NCI-H2029 treated with DMSO at 0.1 percent for 48 hours (cell line): ENCODE results near the gene ABLIM3.
A peak's percentile ranks its signal among the peaks of the same experiment; 100 is the strongest.
"Not testable (repeated sequence)": the region's sequence is repeated elsewhere in the genome, so short reads cannot be mapped to it uniquely, and the experiment has no call there.

ENCODE experiments used
- DNase-seq: peaks from one replicate; lab custom pipeline; 2025; lab: John Stamatoyannopoulos, UW

Gene ABLIM3

DNA sequence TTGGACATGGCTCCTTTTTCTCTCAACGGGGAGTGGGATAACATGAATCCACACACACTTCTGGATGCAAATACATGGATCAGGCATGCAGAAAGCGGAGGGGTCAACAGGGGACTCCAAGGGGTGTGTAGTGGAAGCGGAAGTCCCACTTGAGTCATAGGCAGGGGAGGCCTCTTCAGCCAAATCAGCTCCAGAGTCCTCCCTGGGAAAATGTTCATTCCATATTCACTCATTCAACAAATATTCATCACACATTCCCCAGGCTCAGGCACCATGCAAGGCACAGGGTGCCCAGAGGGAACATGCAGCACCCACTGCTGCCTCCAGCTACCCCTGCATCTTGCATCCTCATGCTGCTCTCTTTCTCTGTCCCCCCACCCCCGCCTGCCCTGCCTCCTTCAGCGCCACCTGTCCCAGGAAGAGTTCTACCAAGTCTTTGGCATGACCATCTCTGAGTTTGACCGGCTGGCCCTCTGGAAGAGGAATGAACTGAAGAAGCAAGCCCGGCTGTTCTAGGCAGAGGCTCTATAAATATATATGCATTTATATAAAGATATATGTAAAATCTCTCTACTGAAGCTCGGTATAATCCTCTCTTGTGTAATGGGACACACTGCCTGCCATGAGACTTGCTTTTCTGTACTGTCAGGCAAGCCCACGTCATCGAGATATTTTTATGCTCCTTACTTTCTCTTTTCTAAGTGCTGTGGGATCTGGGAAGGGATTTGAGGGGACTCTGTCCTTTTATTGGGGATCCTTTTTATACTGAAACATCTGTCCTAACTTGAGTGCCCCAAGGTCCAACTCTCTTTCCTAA lies 116.8 kb downstream of the ABLIM3 start:
- DNase-seq, result no peak

DNA sequence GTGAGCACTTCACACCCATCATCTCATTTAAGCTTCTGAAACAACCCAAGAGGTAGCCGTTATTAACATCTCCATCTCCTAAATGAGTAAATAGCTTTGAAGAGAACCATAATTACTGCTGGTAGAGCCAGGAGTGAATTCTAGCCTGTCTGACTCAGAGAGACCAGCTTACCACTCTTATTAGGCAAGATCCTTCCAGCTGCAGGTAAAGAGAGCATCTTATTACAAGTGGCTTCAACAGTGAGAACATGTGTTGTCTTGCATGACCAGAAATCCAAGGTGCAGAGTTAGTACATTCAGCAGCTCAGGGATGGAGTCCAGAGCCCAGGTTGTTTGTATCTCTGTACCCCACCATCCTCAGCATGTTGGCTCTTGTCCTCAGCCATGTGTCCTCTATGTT lies 119.5 kb downstream of the ABLIM3 start:
- no peak for DNase-seq

GRCh38 chr5:149261246-149261645 lies 120.0 kb downstream of the ABLIM3 start:
- no peak for DNase-seq

DNA sequence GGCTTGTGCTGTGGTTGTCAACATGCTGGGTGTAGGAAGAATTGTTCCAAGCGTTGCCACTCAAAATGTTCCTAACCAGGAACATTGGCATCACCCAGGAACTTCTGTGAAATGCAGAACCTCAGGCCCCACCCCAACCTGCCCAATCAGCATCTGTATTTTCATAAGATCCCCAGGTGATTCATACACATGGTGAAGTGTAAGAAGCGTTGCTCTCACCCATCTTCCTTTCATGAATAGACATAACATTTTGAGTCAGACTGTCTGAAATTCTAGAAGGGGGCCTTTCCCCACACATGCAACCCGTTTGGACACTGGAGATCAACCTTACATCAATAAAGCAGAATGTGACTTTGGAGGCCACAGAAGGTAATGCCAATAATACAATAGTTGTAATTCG lies 121.0 kb downstream of the ABLIM3 start:
- no peak for DNase-seq

GRCh38 chr5:149264439-149265067 lies 123.3 kb downstream of the ABLIM3 start:
- peak; percentile 50 for DNase-seq

GRCh38 chr5:149265068-149265465 lies 123.8 kb downstream of the ABLIM3 start:
- DNase-seq, result no peak

- no peak for DNase-seq
Measured at GRCh38 chr5:149265597-149265996, 124.3 kb downstream of the ABLIM3 start.

DNA sequence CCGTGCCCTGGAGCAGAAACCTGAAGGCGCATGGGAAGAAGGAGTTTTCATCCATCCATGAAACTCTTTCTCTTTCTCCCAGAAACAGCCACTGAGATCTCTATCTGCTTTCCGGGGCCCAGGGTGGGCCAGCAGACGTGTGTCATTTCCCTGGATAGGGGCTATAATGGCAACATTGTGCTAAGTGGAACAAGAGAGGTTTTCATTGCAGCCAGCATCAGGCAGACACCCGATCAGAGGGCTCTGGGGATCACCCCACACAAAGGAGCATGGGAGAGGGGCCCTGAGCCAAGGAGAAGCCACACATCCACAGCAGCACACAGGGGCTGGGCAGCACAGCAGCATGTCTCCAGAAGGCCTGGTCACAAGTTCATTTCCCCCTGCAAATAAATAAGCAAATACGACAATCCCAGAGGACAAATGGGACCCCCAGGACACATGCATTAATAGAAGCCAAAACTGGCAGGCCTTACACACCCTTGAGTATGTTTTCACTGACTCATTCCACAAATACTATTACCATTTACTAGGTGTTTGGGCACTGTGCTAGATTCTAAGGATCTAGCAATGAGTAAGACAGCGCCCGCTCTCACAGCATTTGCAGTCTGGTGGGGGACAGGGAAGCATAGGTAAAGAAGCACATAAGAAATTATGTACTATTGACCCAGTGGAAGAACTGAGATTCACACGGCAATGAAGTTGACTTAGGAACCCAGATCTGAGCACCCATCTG lies 126.1 kb downstream of the ABLIM3 start:
- no peak for DNase-seq

- peak; percentile 48 for DNase-seq
Measured at GRCh38 chr5:149268928-149269557, 127.8 kb downstream of the ABLIM3 start.

DNA sequence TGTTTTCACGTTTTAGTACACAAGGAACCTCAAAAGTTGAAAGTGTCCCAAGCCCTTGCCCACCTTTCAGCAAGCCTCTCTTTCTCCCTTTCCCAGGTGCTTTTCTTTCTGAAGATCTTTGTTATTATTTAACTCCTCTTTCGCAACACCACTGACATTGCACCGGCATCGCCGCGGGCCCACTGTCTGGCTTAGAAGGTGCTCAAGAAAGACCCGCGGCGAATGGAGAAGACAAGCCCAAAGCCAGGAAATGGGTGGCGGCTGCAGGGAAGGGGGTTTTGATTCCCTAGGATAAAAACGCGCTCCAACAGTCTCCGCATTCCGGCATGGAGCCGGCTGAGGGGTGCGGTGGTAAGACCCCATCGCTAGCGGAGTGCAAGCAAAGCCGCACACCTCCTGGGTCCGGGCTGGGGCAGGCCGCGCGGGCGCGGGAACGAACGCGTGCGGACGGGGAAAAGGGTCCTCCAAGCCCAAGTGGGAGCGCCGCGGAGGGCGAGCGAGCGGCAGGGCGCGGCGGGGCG lies 130.0 kb downstream of the ABLIM3 start:
- DNase-seq, result no peak

DNA sequence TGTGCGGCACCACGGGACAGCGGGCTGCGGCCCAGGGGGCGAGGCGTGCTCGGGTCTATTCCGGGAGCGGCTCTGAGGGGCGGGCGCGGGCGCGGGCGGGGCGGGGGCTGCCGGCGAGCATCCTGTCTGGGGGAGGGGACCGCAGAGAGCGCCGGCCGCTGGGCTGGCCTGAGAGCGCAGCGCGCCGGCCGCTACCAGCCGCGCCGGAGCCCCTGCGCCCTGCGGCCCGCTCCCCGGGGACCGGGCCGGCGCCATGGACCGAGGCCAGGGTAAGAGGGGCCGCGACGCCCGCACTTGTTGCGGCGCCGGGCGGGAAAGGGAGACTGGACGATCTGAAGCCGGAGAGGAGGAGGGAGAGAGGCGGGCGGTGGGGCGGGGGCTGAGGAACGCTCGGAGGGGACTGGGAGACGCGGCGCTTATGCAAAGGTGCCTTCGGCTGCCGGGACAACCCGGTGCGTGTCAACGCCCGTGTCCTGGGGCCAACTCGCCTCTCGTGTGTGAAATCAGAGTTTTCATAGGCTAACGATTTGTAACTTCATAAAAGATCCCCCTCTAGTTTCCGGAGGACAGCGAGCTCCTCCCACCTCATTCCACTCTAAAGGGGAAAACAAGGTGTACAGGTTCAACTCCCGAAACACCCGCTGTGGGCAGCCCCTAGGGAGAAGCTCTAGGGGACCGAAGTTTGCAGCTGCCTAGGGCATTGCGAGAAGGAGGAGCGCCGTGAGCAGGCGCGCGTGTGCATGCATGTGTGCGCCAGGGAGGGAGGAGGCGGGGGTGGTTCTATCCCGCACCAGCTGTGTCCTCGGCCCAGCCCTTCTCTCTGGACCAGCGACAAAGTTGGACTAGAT lies 130.6 kb downstream of the ABLIM3 start, which contains the start of gene AFAP1L1:
Gene AFAP1L1, plus strand, starts transcription at position 144 of the 848 bp plus-strand sequence. Its CDS starts 110 bp downstream, at position 254.
- peak; percentile 3 for DNase-seq

GRCh38 chr5:149272781-149273180 lies 131.5 kb downstream of the ABLIM3 start:
- DNase-seq, result not testable (repeated sequence)

DNA sequence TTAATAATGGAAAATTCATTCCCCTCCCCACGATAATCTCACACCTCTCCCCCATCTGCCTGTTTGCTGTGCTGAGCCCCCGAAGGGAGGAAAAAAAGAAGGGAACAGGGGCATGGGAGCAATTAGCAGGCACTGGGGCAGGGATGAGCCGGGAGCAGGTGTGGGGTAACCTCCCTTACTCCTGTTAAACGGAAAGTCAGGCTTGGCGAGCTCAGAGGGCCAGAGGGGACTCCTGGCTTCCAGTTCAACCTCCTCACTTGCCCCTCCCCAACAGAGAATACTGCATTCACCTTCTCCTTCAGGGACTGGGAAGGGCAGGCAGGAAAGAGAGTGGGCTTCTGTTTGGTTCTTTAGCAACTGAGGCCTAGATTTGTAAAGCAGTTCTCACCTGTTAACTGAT lies 131.9 kb downstream of the ABLIM3 start:
- DNase-seq, result no peak

GRCh38 chr5:149273950-149274349 lies 132.7 kb downstream of the ABLIM3 start:
- no peak for DNase-seq

DNA sequence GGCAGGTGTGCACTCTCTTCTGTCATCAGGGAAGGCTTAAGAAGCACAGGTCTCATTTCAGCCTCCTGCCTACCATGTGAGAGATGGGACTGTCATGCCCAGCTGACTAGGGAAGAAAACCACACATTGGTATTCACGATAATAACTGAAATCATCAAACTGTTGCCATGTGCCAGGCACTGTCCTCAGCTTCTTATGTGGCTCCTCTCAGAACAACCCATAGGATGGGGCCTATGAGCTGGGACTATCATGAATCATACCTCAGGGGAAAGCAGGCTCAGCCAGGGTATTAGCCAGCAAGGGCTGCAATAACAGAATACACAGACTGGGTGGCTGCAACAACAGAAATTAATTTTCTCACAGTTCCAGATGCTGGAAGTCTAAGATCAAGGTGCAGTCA lies 133.6 kb downstream of the ABLIM3 start:
- DNase-seq, result no peak

GRCh38 chr5:149277801-149278200 lies 136.5 kb downstream of the ABLIM3 start:
- DNase-seq, result no peak

DNA sequence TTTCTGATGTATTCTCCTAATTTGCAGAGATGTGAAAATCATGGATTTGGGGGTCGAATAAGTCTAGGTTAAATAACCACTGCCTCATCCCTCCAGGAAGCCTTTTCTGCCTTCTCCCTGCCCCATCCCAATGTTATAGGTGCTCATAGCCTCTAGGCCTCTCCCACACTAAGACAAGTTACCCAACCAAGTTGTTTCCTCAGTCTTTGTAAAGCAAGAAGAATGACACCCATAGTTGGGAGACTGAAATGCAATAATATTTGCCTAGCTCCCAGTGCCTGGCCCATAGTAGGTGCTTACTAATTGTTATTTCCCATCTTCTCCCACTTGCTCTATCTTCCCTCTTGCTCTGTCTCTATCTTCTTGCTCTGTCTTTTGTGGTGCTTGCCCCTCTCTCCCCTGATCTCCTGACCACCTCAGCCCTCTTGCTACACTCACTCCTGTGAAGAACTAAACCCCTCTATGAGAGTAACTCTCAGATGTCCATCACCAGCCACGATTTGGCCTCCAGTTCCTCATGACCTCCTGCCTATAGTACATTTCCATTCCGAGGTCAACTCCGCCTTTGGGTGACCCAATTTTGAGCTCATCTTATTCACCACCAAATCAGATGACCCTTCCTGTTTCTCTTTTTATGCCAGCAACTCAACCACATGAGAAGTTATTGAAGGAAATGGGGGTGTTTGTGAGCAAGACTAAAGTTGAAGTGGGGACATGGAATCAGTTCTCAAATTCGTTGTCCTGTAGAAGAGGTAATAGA lies 137.3 kb downstream of the ABLIM3 start:
- no peak for DNase-seq

DNA sequence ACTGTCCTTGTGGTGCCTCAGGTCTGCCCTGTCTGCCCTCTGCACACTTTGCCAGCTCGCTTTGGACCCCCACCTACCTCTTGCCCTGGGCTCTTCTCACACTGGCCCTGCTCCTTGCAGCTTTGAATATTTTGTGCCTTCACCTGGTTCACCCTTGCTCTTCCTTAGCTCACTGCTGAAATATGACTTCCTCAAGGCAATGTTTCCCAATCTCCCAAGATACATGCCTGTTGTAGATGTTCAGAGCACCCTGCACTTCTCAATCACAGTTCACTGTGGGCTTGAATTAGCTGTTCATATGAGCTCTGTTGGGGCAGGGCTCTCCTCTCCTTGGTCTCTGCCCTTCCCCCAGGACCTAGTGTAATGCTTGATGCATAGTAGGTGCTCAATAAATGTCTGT lies 138.4 kb downstream of the ABLIM3 start:
- no peak for DNase-seq

DNA sequence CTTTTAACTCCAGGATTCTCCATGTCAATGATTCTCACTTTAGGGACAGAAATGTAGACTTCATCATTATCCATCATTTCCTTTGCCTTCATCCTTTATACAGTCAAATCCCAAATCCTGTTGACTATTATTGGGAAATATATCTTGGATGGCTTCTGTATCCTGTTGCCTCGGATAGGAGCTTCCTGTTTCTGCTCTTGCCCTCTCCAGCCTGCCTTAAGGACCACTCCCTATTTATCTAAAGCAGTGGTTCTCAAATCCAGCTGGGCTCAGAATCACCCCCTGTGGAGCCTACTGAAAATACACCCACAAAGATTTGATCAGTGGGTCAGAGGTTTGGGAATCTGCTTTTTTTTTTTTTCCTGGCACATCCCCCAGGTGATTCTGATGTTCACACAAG lies 138.8 kb downstream of the ABLIM3 start:
- no peak for DNase-seq

GRCh38 chr5:149280802-149281201 lies 139.5 kb downstream of the ABLIM3 start:
- no peak for DNase-seq
